ENCODE results near the gene PPIAL4G. TPM values are rescaled to one million over a fixed set of nuclear protein-coding genes. Genes with fewer than 3 reads are reported as not detected.
"Not testable (repeated sequence)": the region's sequence is repeated elsewhere in the genome, so short reads cannot be mapped to it uniquely, and the experiment has no call there.

PPIAL4G gene
- total RNA-seq: not detected in 2 replicates

DNA sequence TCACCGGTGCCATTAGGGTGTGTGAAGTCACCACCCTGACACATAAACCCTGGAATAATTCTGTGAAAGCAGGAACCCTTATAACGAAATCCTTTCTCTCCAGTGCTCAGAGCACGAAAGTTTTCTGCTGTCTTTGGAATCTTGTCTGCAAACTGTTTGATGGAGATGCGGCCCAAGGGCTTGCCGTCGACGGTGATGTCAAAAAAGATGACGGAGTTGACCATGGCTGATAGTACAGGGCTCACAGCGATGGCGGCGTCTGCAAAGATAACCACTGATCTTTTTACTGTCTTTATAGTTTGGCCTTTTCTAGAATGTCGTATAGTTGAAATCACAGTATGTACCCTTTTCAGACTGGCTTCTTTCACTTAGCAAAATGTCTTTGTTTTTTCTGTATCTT lies at the start of gene PPIAL4G:
PPIAL4G (minus strand) TSS at position 274 of the 400 bp plus-strand sequence; CDS start at position 224, 50 bp downstream.
- not testable (repeated sequence) for DNase-seq (ENCODE audit: low read depth)

DNA sequence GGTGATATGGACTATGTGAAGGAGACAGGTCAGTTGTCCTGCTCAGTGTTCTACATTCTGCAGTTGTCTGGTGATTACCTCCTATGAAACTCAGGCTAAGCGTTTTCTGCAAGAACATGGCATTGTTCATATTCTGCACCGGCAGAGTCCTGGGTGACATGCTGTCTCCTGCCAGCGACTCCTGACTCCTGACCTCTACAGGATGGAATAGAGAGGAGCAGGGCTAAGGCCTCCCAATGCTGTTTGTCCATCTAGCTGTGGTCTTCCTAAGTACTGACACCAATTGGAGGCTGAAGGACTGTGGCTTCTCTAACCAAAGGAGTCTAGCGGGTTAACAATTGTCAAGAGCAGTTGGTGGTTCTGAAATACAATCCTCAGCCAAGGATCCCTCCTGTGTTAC lies 49.1 kb upstream of the PPIAL4G start:
- DNase-seq (ENCODE audit: low read depth): peak; percentile 0

DNA sequence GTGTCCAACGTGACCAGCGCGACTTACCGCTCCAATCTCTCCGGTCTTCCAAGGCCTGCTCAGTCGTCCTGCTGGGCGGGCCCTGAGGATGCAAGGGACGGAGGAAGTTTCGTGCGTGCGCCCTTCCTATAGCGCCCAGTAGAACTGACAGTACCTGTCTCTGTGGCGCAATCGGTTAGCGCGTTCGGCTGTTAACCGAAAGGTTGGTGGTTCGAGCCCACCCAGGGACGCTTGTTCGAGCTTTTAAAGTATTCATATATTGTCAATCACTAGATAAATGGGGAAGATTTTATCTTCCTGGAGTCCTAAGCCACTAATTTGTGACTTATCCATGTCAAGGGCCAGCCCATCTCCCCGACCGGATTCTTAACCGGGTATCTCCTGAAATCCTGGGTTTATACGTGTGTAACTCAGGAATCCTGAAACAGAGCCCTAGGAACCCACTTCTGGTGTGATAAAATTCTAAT lies 46.0 kb upstream of the PPIAL4G start:
- peak; percentile 47 for DNase-seq (ENCODE audit: low read depth)

DNA sequence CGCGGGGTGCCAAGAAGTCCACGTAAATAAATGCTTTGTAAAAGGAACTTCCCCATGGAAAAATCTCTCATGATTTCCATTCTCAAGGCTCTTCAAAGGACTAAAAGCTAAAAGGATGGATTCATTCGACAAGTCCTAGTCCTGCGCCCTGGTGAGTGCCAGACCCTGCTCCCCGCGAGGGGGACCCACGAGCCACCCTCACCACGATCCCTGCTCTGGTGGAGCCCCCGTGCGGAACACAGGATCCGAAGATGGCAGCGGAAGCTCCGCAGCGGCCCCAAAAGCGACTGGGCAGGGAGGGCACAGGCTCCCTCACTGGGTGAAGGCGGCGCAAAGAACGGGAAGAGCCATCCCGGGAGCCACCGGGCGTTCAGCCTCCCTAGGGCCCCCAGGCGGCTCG lies 45.5 kb upstream of the PPIAL4G start:
- DNase-seq (ENCODE audit: low read depth): not testable (repeated sequence)

DNA sequence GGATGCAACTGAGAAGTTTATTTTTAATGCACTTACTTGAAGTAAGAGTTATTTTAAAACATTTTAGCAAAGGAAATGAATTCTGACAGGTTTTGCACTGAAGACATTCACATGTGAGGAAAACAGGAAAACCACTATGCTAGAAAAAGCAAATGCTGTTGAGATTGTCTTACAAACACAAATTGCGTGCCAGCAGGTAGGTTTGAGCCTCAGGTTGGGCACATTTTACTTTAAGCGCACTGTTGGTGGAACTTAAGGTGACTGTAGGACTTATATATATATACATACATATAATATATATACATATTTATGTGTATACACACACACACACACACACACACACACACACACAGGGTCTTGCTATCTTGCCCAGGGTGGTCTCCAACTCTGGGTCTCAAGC lies 43.5 kb upstream of the PPIAL4G start:
- not testable (repeated sequence) for DNase-seq (ENCODE audit: low read depth)

DNA sequence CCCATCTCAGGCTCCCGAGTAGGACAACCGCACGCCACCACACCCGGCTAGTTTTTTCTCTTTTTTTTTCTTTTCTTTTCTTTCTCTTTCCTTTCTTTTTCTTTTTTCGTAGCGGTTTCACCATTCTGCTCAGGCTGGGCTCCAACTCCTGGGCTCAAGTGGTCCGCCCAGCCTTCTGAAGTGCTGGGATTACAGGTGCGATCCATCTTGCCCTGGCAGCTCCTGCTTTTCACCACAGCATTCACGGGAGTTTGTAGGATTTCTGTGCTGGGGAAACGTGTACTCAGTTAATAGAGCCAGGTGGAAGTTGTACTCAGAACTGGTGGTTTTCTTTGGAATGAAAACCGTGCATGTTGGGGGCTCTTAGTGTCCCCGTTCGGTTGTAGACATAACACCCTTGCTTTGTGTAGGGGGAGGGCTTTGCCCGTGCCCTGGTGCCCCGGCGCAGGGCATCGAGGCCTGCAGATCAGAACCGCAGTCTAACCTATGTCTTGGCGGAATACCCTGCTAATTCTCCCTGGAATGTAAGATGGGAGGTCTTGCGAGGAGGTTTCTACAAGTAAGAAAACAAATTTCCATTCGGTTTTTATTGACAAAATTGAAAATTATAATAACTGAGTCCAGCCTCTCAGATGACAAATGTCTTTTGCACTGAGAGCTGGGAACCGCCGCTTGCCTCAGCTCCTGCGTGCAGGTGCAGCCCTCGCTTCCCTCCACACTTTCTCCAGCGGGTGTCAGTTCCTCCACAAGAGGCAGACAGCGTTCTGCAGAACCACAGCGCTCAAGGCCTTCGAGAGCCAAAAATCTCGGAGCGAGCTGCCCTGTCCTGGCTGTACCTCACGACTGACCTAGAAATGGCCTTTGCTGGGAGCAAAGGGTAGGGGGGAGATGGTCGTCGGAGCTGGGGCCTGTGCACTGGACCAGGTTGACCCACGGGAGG lies 40.4 kb upstream of the PPIAL4G start:
- not testable (repeated sequence) for DNase-seq (ENCODE audit: low read depth)

DNA sequence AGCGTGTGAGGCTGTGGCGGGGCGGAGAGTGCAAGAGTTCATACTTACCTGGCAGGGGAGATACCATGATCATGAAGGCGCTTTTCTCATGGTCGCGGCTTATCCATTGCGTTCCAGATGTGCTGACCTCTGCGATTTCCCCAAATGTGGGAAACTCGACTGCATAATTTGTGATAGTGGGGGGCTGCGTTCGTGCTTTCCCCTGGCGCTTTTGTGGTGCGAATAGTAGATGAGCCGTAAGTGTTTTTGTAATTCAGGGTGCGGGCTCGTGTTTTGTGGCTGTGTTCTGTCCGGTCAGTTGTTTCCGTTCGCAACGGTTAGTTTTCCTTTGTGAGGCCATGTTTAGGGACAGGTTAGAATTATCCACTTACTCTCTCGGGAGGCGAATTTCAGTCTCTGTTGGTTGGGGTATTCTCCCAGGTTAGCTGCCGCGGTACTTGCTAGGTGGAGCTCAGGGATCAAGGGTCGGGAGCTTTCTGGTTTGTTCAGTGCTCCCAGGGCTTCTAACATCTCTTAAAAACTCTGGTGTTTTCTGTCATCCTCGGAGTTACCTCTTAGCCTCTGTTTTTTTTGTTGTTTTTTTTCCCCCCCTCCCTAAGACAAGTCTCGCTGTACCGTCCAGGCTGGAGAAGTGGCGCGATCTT lies 39.6 kb upstream of the PPIAL4G start:
- DNase-seq (ENCODE audit: low read depth): peak; percentile 97

DNA sequence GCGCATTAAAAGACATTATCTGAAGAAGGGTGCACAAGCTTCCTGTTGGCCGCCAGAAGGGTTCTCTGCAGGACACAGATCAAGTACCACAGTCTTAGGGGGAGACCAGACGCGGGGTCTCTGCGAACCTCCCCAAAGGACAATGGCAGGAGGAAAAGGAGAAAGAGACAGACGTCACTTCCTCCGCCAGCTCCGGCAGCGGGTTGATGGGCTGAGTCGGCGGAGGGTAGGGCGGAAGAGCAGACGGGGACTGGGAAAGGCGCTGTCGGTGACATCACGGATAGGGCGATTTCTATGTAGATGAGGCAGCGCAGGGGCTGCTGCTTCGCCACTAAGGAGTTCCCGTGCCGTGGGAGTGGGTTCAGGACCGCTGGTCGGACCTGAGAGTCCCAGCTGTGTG lies 39.0 kb upstream of the PPIAL4G start:
- DNase-seq (ENCODE audit: low read depth): peak; percentile 77

DNA sequence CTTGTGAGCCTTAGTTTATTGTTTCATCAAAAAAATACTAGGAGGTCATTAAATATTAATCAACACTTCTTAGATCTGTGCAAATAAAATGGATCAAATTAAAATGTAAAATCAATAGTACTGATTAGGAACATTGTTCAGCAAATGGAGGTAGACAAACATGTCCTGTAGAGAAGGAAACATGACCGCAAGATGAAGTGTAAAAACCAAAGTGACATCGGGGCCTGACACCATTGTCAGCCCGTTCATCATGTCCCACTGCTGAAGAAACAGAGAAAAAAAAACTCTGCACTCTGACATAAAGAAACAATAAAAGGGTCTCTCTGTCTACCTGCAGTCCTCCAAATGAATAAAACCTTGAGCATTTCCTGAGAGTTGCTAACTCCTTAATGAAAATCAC lies 31.2 kb upstream of the PPIAL4G start:
- DNase-seq (ENCODE audit: low read depth): not testable (repeated sequence)

DNA sequence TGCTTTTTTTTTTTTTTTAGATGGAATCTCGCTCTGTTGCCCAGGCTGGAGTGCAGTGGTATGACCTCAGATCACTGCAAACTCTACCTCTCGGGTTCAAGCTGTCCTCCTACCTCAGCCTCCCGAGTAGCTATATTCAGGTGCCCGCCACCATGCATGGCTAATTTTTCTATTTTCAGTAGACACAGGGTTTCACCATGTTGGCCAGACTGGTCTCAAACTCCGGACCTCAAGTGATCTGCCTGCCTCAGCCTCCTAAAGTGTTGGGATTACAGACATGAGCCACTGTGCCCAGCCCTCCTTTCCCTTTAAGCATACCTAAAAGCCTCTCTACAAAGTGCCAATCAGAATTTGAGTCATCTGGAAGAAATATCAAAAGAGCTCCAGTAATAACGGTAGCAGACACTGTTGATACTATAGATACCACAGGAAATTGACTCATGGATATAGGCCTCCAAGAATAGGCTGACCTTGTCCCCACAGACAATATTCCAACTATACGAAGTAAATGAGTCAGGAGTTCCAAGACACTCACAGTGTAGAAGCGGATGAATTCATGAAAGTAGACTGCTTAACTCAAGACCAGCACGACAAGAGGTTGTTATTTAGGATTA lies 29.6 kb upstream of the PPIAL4G start:
- peak; percentile 0 for DNase-seq (ENCODE audit: low read depth)

DNA sequence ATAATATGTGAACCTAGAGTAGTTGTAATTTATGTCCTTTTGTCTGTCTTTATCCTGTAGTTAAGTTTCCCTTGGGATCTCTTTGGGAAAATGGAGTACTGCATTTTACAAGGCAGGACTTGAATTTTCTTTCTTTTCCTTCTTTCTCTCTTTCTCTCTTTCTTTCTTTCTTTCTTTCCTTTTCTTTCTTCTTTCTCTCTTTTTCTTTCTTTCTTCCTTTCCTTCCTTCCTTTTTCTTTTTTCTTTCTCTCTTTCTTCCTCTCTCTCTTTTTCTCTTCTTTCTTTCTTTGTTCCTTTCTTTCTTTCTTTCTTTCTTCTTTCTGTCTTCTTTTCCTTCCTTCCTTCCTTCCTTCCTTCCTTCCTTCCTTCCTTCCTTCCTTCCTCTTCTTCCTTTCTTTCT lies 10.8 kb upstream of the PPIAL4G start:
- DNase-seq (ENCODE audit: low read depth): not testable (repeated sequence)

DNA sequence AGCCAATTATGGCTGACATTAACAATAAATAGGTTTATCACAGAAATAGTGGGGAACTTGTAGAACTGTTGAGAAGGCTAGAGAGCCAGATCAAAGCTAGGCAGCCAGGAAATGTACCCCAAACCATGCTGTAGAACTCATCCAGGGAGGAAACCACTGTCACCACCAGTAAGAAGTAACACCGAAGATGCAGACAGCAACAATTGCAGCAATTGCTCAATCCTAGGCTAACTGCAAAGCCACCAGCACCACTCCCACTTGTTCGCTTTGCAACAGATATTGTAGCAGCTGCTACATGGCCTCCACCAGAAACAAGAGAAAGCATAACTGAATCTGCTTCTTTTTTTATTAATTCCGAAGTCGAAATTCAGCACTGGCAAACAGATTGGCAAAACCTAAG lies 2.0 kb downstream of the PPIAL4G start:
- not testable (repeated sequence) for DNase-seq (ENCODE audit: low read depth)

DNA sequence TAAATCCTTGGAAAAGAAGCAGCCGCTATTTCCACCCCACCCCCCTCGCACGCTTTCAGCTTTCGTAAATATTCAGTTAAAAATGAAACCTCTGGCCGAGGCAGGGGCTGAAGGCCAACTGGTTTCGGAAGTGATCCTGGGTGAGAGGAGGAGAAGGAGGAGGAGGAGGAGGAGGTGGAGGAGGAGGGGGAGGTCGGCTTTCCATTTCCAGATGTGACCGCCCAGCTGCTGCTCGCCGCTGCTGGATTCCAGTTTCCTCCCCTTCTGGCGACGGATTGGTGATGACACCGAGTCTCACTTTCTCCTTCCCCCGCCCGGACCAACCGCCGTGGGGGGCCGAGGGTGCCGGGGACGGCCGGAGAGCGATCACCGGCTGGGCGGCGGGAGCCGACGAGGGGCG lies 23.4 kb downstream of the PPIAL4G start:
- not testable (repeated sequence) for DNase-seq (ENCODE audit: low read depth)

DNA sequence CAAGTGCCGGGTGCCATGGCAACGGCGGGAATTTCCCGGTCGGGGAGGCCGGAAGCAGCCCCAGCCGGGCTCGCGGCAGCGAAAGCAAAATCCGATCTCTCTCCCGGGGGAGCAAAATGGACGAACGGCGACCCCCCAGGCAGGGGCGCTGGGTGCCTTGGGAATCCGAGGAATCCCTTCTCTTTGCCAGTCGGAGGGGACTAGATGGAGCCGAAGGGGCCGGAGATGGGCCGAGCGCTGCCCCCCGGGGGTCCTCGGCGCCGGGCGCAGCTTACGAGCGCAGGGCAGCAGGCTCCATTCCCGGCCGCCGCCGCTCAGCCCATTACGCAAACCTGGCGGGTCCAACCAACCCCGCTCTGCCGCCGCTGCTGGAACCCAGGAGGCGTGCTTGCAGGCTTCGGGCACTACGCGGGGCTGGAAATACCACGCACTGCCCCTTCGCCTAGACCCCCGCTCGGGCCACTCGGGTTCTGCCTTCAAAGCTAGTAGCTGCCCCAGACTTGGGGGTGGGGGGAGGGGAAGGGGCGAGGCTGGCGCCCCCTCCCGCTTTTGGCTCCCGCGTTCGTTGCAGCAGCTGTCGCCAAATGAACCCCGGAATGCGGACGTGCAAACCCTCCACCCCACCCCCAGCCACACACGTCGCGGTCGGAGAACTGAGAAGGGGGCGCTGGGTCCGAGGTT lies 24.1 kb downstream of the PPIAL4G start:
- DNase-seq (ENCODE audit: low read depth): not testable (repeated sequence)

DNA sequence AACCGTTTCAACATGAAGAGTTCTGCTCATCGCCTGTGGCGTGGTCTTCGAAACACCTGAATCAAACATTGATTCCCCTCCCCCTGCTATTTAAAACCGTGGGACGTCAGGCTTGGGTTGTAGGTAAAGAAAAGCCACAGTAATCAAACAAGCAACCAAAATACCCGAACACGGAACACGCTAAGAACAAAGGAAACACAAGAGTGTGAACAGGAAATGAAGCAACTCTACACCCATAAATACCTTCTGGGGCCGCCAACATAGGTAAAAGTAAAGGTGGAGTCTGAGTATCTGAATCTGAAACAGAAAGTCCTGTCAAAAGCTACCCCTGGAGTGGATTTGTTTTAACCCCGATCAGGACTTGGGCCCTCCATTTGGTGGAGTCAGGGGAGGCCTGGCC lies 24.7 kb downstream of the PPIAL4G start:
- not testable (repeated sequence) for DNase-seq (ENCODE audit: low read depth)

DNA sequence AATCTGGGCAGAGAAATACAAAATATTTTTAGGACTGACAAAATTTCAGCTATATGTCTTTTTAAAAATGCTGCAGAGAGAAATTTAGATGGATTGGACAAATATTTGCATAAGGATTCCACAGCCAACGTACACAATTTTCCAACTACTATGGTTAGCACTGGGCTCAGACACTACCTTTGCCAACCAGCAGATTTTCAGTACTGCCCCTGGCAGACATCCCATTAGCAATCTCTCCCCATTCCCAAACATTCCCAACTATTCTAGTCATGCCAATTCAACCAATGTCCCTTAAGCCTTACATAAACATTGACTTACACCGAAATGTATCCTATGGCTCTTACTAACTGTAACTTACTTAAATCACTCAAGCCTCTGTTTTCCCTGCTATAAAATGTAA lies 30.3 kb downstream of the PPIAL4G start:
- DNase-seq (ENCODE audit: low read depth): not testable (repeated sequence)

DNA sequence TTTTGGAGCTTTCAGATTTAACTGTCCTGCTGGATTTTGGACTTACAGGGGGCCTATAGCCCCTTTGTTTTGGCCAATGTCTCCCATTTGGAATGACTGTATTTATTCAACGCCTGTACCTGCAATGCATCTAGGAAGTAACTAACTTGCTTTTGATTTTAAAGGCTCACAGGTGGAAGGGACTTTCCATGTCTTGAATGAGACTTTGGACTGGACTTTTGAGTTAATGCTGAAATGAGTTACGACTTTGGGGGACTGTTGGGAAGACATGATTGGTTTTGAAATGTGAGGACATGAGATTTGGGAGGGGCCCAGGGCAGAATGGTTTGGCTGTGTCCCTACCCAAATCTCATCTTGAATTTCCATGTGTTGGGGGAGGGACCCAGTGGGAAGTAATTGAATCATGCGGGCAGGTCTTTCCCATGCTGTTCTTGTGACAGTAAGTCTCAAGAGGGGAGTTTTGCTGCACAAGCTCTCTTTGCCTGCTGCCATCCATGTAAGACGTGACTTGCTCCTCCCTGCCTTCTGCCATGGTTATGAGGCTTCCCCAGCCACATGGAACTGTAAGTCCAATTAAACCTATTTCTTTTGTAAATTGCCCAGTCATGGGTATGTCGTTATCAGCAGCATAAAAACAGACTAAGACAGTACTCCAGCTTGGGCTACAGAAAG lies 43.3 kb downstream of the PPIAL4G start:
- not testable (repeated sequence) for DNase-seq (ENCODE audit: low read depth)

DNA sequence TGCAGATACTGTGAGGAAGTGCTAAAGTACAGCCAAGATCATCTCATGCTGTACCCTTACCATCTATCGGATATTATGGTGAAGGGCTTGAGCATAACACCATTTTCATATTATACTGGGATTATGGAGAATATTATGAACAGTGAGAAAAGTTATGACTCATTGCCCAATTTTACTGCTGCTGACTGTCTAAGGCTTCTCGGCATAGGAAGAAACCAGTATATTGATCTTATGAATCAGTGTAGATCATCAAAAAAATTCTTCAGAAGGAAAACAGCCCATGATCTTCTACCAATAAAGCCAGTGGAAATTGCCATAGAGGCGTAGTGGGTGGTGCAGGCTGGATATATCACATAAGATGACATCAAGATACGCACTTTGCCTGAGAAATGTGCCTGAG lies 47.7 kb downstream of the PPIAL4G start:
- no peak for DNase-seq (ENCODE audit: low read depth)

DNA sequence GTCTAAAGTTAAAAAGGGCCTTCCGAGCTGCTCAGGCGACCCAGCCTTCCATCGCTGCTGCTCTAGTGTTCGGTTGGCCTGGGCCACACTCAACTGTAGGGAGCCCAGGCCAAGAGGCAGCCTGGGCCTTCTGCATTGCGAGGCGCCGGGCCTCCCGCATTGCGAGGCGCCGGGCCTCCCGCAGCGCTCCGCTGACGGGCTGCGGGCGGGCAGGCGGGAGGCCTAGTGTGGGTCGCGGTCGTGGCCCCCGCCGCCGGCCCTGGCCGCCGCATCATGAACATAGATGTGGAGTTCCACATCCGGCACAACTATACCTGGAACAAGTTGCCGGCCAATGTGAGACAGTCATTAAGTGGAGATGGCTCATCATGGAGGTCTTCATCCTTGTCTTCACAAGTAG lies 48.3 kb downstream of the PPIAL4G start:
- DNase-seq (ENCODE audit: low read depth): no peak

DNA sequence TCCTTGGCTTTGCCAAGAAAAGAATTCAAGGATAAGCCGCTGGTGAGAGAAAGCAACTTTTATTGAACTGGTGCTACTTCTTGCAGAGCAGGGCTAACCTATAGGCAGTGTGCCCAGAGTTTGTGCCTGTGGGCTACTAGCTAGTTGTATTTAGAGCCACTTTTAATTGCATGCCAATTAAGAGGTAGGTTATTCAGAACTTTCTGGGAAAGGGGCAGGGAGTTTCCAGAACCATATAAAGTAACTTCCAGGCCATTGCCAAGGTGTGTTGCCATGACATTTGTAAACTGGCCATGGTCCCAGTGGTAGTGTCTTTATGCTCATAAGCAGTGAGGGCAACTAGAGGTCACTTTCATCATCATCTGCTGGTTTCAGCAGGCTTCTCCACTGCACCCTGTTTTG lies 50.2 kb downstream of the PPIAL4G start:
- peak; percentile 94 for DNase-seq (ENCODE audit: low read depth)
